HepG2 (cell line): Measurements from ENCODE around the gene TMEM240. TPM values are rescaled to one million over a fixed set of nuclear protein-coding genes. Genes with fewer than 3 reads are reported as not detected.

Source experiments
- ATAC-seq: fragments of 200-7000 bp; cut with Tn5 transposase; 3 replicates; pipeline ENCODE4 v1.9.1; 2020; ENCODE audit warnings: mild to moderate bottlenecking, moderate library complexity
- BruUV-seq: library from RNA; stranded (reverse); fragments of 400-500 nt; replicated peaks from 2 replicates; lab custom pipeline; 2021; lab: Mats Ljungman, UMichigan
- CTCF ChIA-PET: fragments of 300-600 bp; formaldehyde crosslinking; extraction: SDS; loops from one replicate; lab custom pipeline; 2021; ENCODE audit warnings: low total read pairs, inconsistent platforms, low intra/inter-chr PET ratio; lab: Yijun Ruan, JAX
- POLR2A ChIA-PET: fragments of 350-600 bp; sonication (Branson Sonifier 250); formaldehyde crosslinking; loops from one replicate; lab custom pipeline; 2020; ENCODE audit warnings: antibody characterized with exemption, inconsistent platforms; lab: Yijun Ruan, JAX
- DNase-seq: peaks from one replicate; pipeline ENCODE4 v3.0.0-alpha.2; 2015; ENCODE audit warnings: low spot score
- FAIRE-seq: peaks from 3 replicates; lab custom pipeline; 2011; peaks lifted over from hg19 to GRCh38; lab: Jason Lieb, UNC
- H2AFZ ChIP-seq: one replicate; pipeline ENCODE4 v1.6.1; 2011; ENCODE audit warnings: low read length, inconsistent platforms
- H3K27ac ChIP-seq: fragments of 300-600 bp; 3 replicates; pipeline ENCODE4 v1.8.0; 2011; ENCODE audit warnings: mixed run types, mild to moderate bottlenecking, mixed read lengths, low read length, inconsistent platforms; ENCODE audit not compliant: insufficient read depth; ENCODE audit errors: extremely low read length
- H3K27me3 ChIP-seq, 2 experiments: fragments of 200-600 bp in 1 of 2; 2 replicates in 1 of 2; 3 replicates in 1 of 2; pipeline versions ENCODE4 v1.6.0 to v1.8.0; 2011; ENCODE audit warnings: low read length in 2 of 2, mild to moderate bottlenecking in 2 of 2, moderate library complexity in 2 of 2, inconsistent platforms in 1 of 2; ENCODE audit not compliant: insufficient read depth in 2 of 2, control insufficient read depth in 1 of 2
- H3K36me3 ChIP-seq, 2 experiments: fragments of 200-600 bp in 1 of 2; replicated peaks in 1 of 2; 2 replicates in 1 of 2; 3 replicates in 1 of 2; pipeline versions ENCODE4 v1.5.1 to v1.8.0; 2011; ENCODE audit warnings: low read length in 2 of 2, inconsistent platforms in 1 of 2; ENCODE audit not compliant: insufficient read depth in 2 of 2, control insufficient read depth in 1 of 2
- H3K4me1 ChIP-seq: 2 replicates; pipeline ENCODE4 v1.5.1; 2012; ENCODE audit warnings: low read length, inconsistent platforms; ENCODE audit not compliant: insufficient read depth
- H3K4me2 ChIP-seq: 2 replicates; pipeline ENCODE4 v1.6.0; 2011; ENCODE audit warnings: low read depth, low read length, inconsistent platforms
- H3K4me3 ChIP-seq, 3 experiments: fragments of 200-600 bp in 1 of 3; sonication (generic), shearing (Covaris generic) in 1 of 3; replicated peaks in 1 of 3; 2 replicates each; pipeline ENCODE4 v1.5.1; 2011 to 2016; ENCODE audit warnings: low read length in 3 of 3, inconsistent platforms in 2 of 3, low read depth in 2 of 3, mild to moderate bottlenecking in 2 of 3, control low read depth in 1 of 3, mixed read lengths in 1 of 3; ENCODE audit not compliant: insufficient read depth in 1 of 3
- H3K79me2 ChIP-seq: one replicate; pipeline ENCODE4 v1.6.1; 2011; ENCODE audit warnings: low read length, inconsistent platforms; ENCODE audit not compliant: insufficient read depth
- H3K9ac ChIP-seq: 2 replicates; pipeline ENCODE4 v1.6.0; 2011; ENCODE audit warnings: mild to moderate bottlenecking, low read depth, low read length, inconsistent platforms; ENCODE audit not compliant: insufficient read depth
- H3K9me3 ChIP-seq: 2 replicates; pipeline ENCODE4 v1.5.1; 2012; ENCODE audit warnings: mild to moderate bottlenecking, low read length
- H4K20me1 ChIP-seq: 2 replicates; pipeline ENCODE4 v1.6.0; 2011; ENCODE audit warnings: inconsistent platforms, mild to moderate bottlenecking, low read length, moderate library complexity; ENCODE audit not compliant: insufficient read depth
- AGO2 ChIP-seq: fragments of 200-400 bp; formaldehyde crosslinking; optimal IDR thresholded peaks from 2 replicates; pipeline ENCODE3; 2017; ENCODE audit warnings: mild to moderate bottlenecking, low read depth, low read length, moderate library complexity
- GTF2F1 ChIP-seq: fragments of 150-350 bp; IDR thresholded peaks from 2 replicates; pipeline ENCODE4 v1.6.1; 2014; ENCODE audit warnings: low read length
- RBAK ChIP-seq: sonication (generic); formaldehyde crosslinking; IDR thresholded peaks from 2 replicates; pipeline ENCODE4 v1.5.1; 2020; ENCODE audit warnings: mild to moderate bottlenecking, missing genetic modification reagents
- RBFOX2 ChIP-seq: fragments of 200-400 bp; formaldehyde crosslinking; IDR thresholded peaks from 2 replicates; pipeline ENCODE4 v1.6.1; 2017; ENCODE audit warnings: low read depth, mild to moderate bottlenecking, low read length
- REXO4 ChIP-seq: sonication (generic); formaldehyde crosslinking; IDR thresholded peaks from 2 replicates; pipeline ENCODE4 v1.8.0; 2022; ENCODE audit warnings: missing genetic modification reagents, mild to moderate bottlenecking, borderline replicate concordance
- ZNF12 ChIP-seq: sonication (generic); formaldehyde crosslinking; IDR thresholded peaks from 2 replicates; pipeline ENCODE4 v1.5.0; 2020; ENCODE audit warnings: missing genetic modification reagents
- ZNF160 ChIP-seq: sonication (generic); formaldehyde crosslinking; IDR thresholded peaks from 2 replicates; pipeline ENCODE4 v1.8.0; 2022; ENCODE audit warnings: mild to moderate bottlenecking, inconsistent platforms, missing genetic modification reagents
- ZNF776 ChIP-seq: sonication (generic); formaldehyde crosslinking; IDR thresholded peaks from 2 replicates; pipeline ENCODE4 v1.4.0; 2020; ENCODE audit warnings: mild to moderate bottlenecking, missing genetic modification reagents
- ZNF850 ChIP-seq: sonication (generic); formaldehyde crosslinking; conservative IDR thresholded peaks from 2 replicates; pipeline ENCODE4 v1.9.0; 2021; ENCODE audit warnings: mild to moderate bottlenecking, missing genetic modification reagents
- WGBS: methylation state at CpG from one replicate; pipeline ENCODE4 v1.1.6; 2017; ENCODE audit warnings: low lambda C conversion rate; 5-methylcytosine and 5-hydroxymethylcytosine counted together
- in situ Hi-C: cut with HindIII; loops from 2 replicates; pipeline ENCODE4 v1.10.0; 2017; ENCODE audit warnings: low pct_unique_long_range_greater_than_20kb; ENCODE audit not compliant: extremely low pct_ligation_motif_present
- intact Hi-C: fragments of 100-400 bp; cut with micrococcal nuclease; formaldehyde crosslinking; loops from one replicate; pipeline ENCODE4 v1.10.0; 2022; ENCODE audit not compliant: unreplicated experiment
- polyA plus RNA-seq, 8 experiments: library from polyadenylated mRNA; depleted of rRNA in 3 of 8; stranded (reverse) in 7 of 8; unstranded in 1 of 8; fragments of >200 nt; fragmentation: Illumina TruSeq in 4 of 8; extraction: Trizol in 4 of 8; gene quantifications; 2 replicates each; pipeline versions ENCODE4 v1.2.1 to v1.2.3, GENCODE V29; 2011 to 2016; ENCODE audit warnings: low read depth in 4 of 8, missing spikeins in 1 of 8, mixed read lengths in 1 of 8; ENCODE audit not compliant: insufficient read depth in 1 of 8
- total RNA-seq, 5 experiments: library from RNA; depleted of rRNA; stranded (reverse); fragments of >200 nt; fragmentation: Illumina TruSeq; extraction: Trizol; gene quantifications; 2 replicates each; pipeline ENCODE4 v1.2.3, GENCODE V29; 2016; ENCODE audit warnings: low read depth in 1 of 5
- TF ChIP-seq, protein P1 (sequence below): sonication (generic); formaldehyde crosslinking; IDR thresholded peaks from 2 replicates; pipeline ENCODE4; 2020; ENCODE audit warnings: missing genetic modification reagents, mild to moderate bottlenecking, borderline replicate concordance
- TF ChIP-seq, protein P2 (sequence below): sonication (generic); formaldehyde crosslinking; IDR thresholded peaks from 2 replicates; pipeline ENCODE4 v1.5.1; 2020; ENCODE audit warnings: mild to moderate bottlenecking, missing genetic modification reagents, moderate library complexity

The TMEM240 gene
- total and polyA plus RNA-seq, 2 of the 13 experiments (the other 11 are each of a cell fraction or from before 2014, with no cell fraction given): 0.17 TPM; not detected in 1

DNA sequence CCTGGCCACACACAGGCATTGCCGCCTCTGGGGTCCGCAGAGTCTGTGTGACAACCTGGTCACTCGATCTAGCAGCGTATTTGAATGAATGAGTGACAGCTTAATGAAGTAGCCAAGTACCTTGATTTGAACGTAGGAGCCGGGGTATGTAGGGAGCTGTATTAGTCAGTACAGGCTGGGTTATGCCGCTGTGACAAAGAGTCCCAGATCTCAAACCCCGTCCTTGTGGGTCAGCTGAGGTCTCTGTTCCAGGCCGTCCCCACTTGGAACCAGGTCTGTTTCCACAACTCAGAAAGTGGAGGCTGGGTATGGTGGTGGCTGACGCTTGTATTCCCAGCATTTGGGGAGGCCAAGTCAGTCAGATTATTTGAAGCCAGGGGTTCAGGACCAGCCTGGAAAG lies 48.8 kb downstream of the TMEM240 start:
- H3K4me1 ChIP-seq: no peaks in the 10 kb centered on the region
- H3K4me2 ChIP-seq: no peak overlapping the region
- DNase-seq: no peak
- POLR2A ChIA-PET: no interaction called here
- H3K27me3 ChIP-seq: no peaks in the 10 kb centered on the region; a peak in 1 of 5 replicates
- no peak for FAIRE-seq
- TF ChIP-seq ZNF12 (CRISPR knock-in tag): peak; percentile 99
- TF ChIP-seq GTF2F1: no peak
- TF ChIP-seq RBAK (CRISPR knock-in tag): peak; percentile 84; the same call in 1 of the 2 replicates
- TF ChIP-seq, all 625 proteins: peak for 2
- H3K27ac ChIP-seq: no peak overlapping the region
- in situ Hi-C loops (no loop called here), intact Hi-C loops (no loop called here)
- no peak overlapping the region for H2AFZ ChIP-seq
- peaks cover 21 to 42% of the 10 kb centered on the region in 2 experiments; a peak in 4 of 5 replicates for H3K36me3 ChIP-seq
- H3K9me3 ChIP-seq: no peaks in the 10 kb centered on the region
- H4K20me1 ChIP-seq: no peaks in the 10 kb centered on the region
- no TSS peak for BruUV-seq
- CTCF ChIA-PET: no interaction called here
- 96% methylated on average over 10 of the region's 10 CpGs for WGBS
- H3K4me3 ChIP-seq: no peak overlapping the region
- ATAC-seq: no peak
- H3K9ac ChIP-seq: no peak overlapping the region
- no peaks in the 10 kb centered on the region for H3K79me2 ChIP-seq

DNA sequence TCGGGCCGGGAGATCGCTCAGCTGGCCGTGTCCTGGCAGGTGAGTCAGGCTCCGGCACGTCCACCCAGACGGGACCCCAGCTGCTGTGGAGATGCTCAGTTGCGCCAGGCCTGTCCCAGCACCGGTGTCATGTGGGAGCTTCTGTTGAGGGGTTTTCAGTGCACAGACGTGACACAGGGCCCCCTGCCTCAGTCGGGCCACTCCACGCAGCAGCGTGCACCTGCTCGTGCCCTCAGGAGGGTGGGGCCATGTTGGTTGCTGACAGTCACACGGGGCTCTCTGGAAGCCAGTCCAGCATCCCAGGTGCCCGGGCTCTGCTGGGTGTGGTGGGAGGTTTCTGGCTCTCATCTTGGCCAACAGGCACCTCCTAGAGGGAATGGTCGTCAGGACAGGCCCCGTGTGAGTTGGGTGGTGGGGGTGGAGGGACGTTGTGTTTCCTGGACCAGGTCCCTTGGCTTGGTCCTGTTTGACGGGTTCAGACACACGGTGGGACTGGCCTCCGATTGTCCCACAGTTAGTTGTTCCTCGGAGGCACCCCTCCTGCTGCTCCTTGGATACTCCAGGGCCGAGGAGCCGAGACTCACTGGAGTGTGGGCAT lies 49.7 kb downstream of the TMEM240 start:
- no peak overlapping the region for H3K4me3 ChIP-seq
- WGBS: 93% methylated on average over 12 of the region's 25 CpGs
- no peak for ATAC-seq
- no peak overlapping the region for H2AFZ ChIP-seq
- no peaks in the 10 kb centered on the region; a peak in 1 of 5 replicates for H3K27me3 ChIP-seq
- ChIA-PET CTCF (no interaction called here), POLR2A (no interaction called here)
- in situ Hi-C loops: no loop called here
- FAIRE-seq: no peak
- H3K4me2 ChIP-seq: no peak overlapping the region
- no peak overlapping the region for H3K27ac ChIP-seq
- intact Hi-C loops: no loop called here
- no peaks in the 10 kb centered on the region for H3K4me1 ChIP-seq
- DNase-seq: no peak
- H3K36me3 ChIP-seq: peaks cover 21 to 42% of the 10 kb centered on the region in 2 experiments; a peak in 4 of 5 replicates
- H4K20me1 ChIP-seq: no peaks in the 10 kb centered on the region
- no peak overlapping the region for H3K9ac ChIP-seq
- no peaks in the 10 kb centered on the region for H3K9me3 ChIP-seq
- no TSS peak for BruUV-seq
- no peaks in the 10 kb centered on the region for H3K79me2 ChIP-seq
- TF ChIP-seq ZNF160 (CRISPR knock-in tag) (no peak), RBFOX2 (peak; percentile 27; the same call in 1 of the 2 replicates), ZNF850 (CRISPR knock-in tag) (no peak), AGO2 (peak; percentile 55), REXO4 (no peak), ZNF776 (CRISPR knock-in tag) (no peak)
- TF ChIP-seq, protein P1, sequence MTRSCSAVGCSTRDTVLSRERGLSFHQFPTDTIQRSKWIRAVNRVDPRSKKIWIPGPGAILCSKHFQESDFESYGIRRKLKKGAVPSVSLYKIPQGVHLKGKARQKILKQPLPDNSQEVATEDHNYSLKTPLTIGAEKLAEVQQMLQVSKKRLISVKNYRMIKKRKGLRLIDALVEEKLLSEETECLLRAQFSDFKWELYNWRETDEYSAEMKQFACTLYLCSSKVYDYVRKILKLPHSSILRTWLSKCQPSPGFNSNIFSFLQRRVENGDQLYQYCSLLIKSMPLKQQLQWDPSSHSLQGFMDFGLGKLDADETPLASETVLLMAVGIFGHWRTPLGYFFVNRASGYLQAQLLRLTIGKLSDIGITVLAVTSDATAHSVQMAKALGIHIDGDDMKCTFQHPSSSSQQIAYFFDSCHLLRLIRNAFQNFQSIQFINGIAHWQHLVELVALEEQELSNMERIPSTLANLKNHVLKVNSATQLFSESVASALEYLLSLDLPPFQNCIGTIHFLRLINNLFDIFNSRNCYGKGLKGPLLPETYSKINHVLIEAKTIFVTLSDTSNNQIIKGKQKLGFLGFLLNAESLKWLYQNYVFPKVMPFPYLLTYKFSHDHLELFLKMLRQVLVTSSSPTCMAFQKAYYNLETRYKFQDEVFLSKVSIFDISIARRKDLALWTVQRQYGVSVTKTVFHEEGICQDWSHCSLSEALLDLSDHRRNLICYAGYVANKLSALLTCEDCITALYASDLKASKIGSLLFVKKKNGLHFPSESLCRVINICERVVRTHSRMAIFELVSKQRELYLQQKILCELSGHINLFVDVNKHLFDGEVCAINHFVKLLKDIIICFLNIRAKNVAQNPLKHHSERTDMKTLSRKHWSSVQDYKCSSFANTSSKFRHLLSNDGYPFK (CRISPR knock-in tag): no peak
- TF ChIP-seq, protein P2, sequence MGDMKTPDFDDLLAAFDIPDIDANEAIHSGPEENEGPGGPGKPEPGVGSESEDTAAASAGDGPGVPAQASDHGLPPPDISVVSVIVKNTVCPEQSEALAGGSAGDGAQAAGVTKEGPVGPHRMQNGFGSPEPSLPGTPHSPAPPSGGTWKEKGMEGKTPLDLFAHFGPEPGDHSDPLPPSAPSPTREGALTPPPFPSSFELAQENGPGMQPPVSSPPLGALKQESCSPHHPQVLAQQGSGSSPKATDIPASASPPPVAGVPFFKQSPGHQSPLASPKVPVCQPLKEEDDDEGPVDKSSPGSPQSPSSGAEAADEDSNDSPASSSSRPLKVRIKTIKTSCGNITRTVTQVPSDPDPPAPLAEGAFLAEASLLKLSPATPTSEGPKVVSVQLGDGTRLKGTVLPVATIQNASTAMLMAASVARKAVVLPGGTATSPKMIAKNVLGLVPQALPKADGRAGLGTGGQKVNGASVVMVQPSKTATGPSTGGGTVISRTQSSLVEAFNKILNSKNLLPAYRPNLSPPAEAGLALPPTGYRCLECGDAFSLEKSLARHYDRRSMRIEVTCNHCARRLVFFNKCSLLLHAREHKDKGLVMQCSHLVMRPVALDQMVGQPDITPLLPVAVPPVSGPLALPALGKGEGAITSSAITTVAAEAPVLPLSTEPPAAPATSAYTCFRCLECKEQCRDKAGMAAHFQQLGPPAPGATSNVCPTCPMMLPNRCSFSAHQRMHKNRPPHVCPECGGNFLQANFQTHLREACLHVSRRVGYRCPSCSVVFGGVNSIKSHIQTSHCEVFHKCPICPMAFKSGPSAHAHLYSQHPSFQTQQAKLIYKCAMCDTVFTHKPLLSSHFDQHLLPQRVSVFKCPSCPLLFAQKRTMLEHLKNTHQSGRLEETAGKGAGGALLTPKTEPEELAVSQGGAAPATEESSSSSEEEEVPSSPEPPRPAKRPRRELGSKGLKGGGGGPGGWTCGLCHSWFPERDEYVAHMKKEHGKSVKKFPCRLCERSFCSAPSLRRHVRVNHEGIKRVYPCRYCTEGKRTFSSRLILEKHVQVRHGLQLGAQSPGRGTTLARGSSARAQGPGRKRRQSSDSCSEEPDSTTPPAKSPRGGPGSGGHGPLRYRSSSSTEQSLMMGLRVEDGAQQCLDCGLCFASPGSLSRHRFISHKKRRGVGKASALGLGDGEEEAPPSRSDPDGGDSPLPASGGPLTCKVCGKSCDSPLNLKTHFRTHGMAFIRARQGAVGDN (CRISPR knock-in tag): 0 out of 2 replicates have a peak, but pooled peaks have one; percentile 10
